SK-N-MC (cell line): Measurements from ENCODE around the gene CADPS2.
A peak's percentile ranks its signal among the peaks of the same experiment; 100 is the strongest.

Experiments used
- DNase-seq: peaks from one replicate; pipeline ENCODE4 v3.0.0-alpha.2; 2011; ENCODE audit warnings: low read depth, low spot score
- H3K27ac ChIP-seq: fragments of 200-600 bp; sonication (generic); 2 replicates; pipeline ENCODE4 v1.5.1; 2016; ENCODE audit warnings: mixed run types
- H3K36me3 ChIP-seq: fragments of 200-600 bp; sonication (generic); 2 replicates; pipeline ENCODE4 v1.6.1; 2017; ENCODE audit warnings: antibody characterized with exemption, low read length, mixed read lengths; ENCODE audit not compliant: insufficient read depth
- H3K4me3 ChIP-seq: fragments of 200-600 bp; sonication (generic); 2 replicates; pipeline ENCODE4 v1.5.1; 2016
- H3K9ac ChIP-seq: fragments of 200-600 bp; sonication (generic); 2 replicates; pipeline ENCODE4 v1.8.0; 2017; ENCODE audit warnings: mixed run types, mixed read lengths; ENCODE audit not compliant: insufficient read length
- H3K9me3 ChIP-seq: fragments of 200-600 bp; sonication (generic); 2 replicates; pipeline ENCODE4 v1.6.1; 2017; ENCODE audit warnings: low read depth, mild to moderate bottlenecking, antibody characterized with exemption, low read length, moderate library complexity, mixed read lengths
- EZH2 ChIP-seq: fragments of 200-600 bp; sonication (generic); IDR thresholded peaks from one replicate; pipeline ENCODE4 v1.6.1; 2017; ENCODE audit warnings: antibody characterized with exemption
- FOXP2 ChIP-seq: optimal IDR thresholded peaks from 2 replicates; pipeline ENCODE3; 2011; ENCODE audit warnings: mild to moderate bottlenecking, moderate library complexity; ENCODE audit not compliant: insufficient read depth; ENCODE audit errors: extremely low read length, control extremely low read depth
- POLR2AphosphoS5 ChIP-seq: IDR thresholded peaks from 2 replicates; pipeline ENCODE4 v1.6.1; 2012; ENCODE audit warnings: mild to moderate bottlenecking, low read depth, low read length, borderline replicate concordance

CADPS2 gene

DNA sequence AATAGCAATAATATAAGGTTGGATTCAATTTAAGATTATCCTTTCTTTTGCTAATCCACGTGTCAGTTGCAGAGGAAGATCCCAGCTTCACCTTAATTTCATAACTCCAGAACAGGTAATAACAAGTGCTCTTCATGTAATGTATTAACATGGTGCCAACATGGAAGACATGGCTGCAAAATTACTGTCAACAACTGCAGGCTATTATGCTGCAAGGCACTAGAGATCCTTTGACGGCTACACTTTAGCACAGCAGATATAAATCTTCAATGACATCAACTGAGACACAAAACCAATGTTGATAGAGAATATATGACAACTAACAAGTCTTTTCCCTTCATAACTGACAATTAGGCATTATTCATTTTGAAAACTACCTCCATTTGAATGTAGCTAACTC, 283.5 kb downstream of the CADPS2 start:
- DNase-seq, result no peak
- Histone ChIP-seq H3K9me3 (no peaks in the 10 kb centered on the region), H3K36me3 (no peaks in the 10 kb centered on the region), H3K9ac (no peak overlapping the region), H3K27ac (no peak overlapping the region), H3K4me3 (no peak overlapping the region)
- TF ChIP-seq FOXP2, result no peak
- no peak for TF ChIP-seq EZH2
- no peak for TF ChIP-seq POLR2AphosphoS5

DNA sequence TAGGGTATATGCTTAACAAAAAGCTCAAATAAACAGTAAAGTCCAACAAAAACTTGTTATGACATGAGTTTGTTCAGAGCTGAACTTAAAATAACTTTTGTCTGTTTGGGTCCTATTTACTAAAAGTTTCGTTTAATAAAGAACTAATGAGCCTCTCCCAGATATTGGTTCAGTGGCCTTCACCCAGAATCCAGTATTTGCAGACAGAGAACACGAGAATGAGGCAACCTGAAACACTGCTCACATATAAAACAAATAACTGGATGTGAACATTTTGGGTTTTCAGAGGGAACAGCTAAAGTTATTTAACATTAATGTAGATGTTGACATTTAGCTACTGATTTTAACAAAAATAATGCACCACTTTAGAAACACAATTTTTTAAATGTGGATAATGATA, 285.6 kb downstream of the CADPS2 start:
- no peak for TF ChIP-seq POLR2AphosphoS5
- no peak for TF ChIP-seq EZH2
- TF ChIP-seq FOXP2, result no peak
- Histone ChIP-seq H3K27ac (no peak overlapping the region), H3K9ac (no peak overlapping the region), H3K4me3 (no peak overlapping the region), H3K9me3 (no peaks in the 10 kb centered on the region), H3K36me3 (no peaks in the 10 kb centered on the region)
- DNase-seq, result no peak

DNA sequence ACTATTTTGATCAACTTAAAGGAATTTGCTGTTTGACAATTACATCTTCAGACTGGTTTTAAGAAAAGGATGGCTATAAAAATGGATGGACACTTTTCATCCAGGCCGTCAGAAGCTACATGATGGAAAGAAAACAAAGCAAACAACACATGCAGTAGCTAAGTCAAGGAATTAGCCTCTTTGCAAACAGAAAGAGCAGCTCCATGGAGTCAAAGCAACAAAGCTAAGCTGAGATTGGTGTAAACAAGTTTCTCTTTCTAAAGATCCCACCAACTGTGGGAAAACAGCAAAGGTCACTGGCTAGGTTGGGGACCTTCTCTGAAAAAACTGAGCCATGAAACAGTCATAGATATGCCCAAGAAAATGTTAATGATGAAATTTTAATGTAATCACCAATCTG, 286.2 kb downstream of the CADPS2 start:
- Histone ChIP-seq H3K9me3 (no peaks in the 10 kb centered on the region), H3K4me3 (no peak overlapping the region), H3K36me3 (no peaks in the 10 kb centered on the region), H3K27ac (no peak overlapping the region), H3K9ac (no peak overlapping the region)
- DNase-seq, result no peak
- TF ChIP-seq POLR2AphosphoS5 (no peak), EZH2 (no peak), FOXP2 (no peak)

DNA sequence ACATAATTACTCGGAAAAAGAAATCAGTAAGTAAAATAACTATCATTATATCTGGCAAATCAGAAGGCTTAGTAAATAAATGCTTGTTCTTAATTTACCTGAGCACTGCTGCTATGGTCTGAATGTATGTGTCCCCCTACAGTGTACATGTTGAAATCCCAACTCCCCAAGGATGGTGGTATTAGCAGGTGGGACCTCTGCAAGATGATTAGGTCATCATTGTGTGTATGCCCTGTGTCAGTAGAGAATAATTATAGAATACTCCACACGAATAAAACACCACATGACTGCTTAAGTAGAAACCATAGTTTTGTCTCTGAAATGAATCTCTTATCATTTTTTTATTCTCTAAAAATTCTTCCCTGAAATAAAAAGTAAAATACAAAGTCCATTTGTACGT, 289.0 kb downstream of the CADPS2 start:
- Histone ChIP-seq H3K4me3 (no peak overlapping the region), H3K36me3 (no peaks in the 10 kb centered on the region), H3K9me3 (no peaks in the 10 kb centered on the region), H3K9ac (no peak overlapping the region), H3K27ac (no peak overlapping the region)
- no peak for TF ChIP-seq FOXP2
- TF ChIP-seq POLR2AphosphoS5, result no peak
- TF ChIP-seq EZH2, result no peak
- DNase-seq, result no peak

DNA sequence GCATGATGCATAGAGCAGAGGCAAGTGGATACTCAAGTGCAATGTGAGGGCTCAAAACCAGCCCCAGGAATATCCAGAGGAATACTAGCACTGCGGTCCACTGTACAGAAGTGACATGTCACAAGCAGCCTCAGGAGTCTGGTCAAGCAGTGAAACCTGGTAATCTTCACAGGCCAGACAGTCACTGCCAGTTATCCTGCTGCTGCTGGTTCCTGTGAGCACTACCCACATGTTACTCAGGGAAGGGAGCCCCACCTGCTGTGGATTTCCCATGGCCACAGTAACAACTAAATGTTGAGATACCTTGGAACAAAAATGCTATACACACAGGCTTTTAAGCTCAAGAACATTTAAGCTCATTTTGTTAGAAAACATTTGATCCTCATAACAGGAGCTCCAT, 290.4 kb downstream of the CADPS2 start:
- Histone ChIP-seq H3K9ac (no peak overlapping the region), H3K9me3 (no peaks in the 10 kb centered on the region), H3K27ac (no peak overlapping the region), H3K4me3 (no peak overlapping the region), H3K36me3 (no peaks in the 10 kb centered on the region)
- no peak for DNase-seq
- TF ChIP-seq FOXP2, result no peak
- TF ChIP-seq POLR2AphosphoS5, result no peak
- no peak for TF ChIP-seq EZH2

DNA sequence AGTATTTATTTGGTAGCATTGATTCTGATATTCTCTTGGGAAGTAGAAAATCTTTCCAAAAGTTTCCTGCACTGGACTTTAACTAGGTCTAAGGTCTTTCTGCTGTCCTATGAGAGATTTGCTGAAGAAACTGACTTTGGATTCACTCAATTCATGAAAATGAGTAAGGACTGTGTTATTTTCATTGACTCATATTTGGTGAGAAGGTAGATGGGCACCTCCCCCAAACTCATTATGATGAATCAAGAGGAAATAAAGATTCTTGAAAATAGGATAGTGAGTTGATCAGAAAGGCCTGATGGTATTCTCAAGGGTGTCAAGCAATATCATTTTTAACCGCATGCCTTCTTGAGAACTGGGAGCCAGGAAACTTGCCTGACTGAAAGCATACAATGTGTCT, 297.6 kb downstream of the CADPS2 start:
- H3K9me3 ChIP-seq, result no peaks in the 10 kb centered on the region
- H3K9ac ChIP-seq, result no peak overlapping the region
- H3K4me3 ChIP-seq, result no peak overlapping the region
- TF ChIP-seq FOXP2, result no peak
- TF ChIP-seq POLR2AphosphoS5, result no peak
- TF ChIP-seq EZH2, result no peak
- DNase-seq, result no peak
- H3K36me3 ChIP-seq, result no peaks in the 10 kb centered on the region
- H3K27ac ChIP-seq, result no peak overlapping the region

DNA sequence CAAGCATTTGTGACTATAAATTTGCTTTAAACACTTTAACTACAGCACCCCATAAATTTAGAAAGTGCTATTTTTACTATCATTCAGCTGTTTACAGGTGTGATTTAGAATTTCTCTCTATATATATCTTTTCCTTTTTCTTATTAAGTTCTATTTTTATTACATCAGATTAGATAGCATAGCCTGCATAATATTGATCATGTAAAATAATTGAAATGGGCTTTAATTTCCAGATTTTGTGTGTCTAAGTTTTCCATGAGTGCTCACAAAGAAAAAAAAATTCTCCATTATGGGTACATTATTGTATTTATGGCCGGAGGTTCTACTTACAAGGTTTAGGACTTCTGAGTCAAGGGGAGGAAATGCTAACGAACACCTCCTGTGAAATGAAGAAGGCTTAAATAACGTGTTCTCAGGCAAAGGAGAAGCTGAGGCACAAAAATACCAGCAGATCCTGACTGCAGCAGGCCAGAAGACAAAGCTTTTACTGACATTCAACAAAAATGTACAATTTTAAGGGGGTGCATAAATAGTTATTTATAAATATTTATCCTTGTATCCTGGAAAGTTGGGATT, 301.5 kb downstream of the CADPS2 start:
- Histone ChIP-seq H3K27ac (peak overlapping the region; percentile 32; the same call in 1 of the 2 replicates), H3K9me3 (no peaks in the 10 kb centered on the region), H3K4me3 (no peak overlapping the region), H3K36me3 (no peaks in the 10 kb centered on the region), H3K9ac (no peak overlapping the region)
- DNase-seq, result no peak
- no peak for TF ChIP-seq FOXP2

DNA sequence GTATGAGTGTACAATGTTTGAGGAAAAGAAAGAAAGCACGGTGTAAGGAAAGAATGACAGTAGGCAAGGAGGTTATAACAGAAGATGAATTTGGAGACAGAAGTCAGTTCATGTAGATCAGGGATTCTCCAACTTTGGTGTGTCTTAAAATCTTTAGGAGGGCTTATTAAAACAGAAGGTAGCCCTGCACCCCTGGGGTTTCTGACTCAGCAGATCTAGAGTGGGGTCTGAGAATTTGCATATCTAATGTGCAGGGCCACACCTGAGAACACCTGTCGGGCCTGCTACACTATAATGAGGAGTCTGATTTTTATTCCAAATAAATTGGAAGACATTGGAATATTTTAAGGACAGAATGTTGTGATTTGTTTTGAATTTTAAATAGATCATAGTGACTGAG, 307.9 kb downstream of the CADPS2 start:
- Histone ChIP-seq H3K4me3 (no peak overlapping the region), H3K9me3 (no peaks in the 10 kb centered on the region), H3K9ac (no peak overlapping the region), H3K27ac (no peak overlapping the region), H3K36me3 (peaks cover 4% of the 10 kb centered on the region; the same call in 1 of the 2 replicates)
- TF ChIP-seq POLR2AphosphoS5 (no peak), EZH2 (no peak), FOXP2 (no peak)
- DNase-seq, result no peak

DNA sequence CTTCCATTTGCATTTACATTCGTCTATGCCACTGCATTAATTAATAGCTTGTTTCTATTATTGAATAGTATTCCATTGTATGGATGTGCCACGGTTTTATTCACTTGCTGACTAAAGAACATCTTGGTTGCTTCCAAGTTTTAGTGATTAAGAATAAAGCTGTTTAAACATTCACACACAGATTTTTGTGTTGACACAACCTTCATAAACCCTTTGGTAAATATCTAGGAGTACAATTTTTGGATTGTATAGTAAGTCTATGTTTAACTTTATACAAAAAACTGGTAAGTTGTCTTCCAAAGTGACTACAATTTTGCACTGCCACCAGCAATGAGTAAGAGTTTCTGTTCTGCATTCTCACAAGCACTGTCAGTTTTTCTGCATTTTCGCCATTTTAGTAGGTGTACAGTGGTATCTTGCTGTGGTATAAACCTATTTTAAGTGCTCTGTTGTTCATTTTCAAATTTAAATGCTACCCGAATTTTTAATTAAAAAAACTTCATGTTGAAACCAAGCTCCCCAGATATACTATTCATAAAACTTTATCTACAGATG, 308.7 kb downstream of the CADPS2 start:
- Histone ChIP-seq H3K4me3 (no peak overlapping the region), H3K27ac (no peak overlapping the region), H3K36me3 (peaks cover 4% of the 10 kb centered on the region; the same call in 1 of the 2 replicates), H3K9me3 (no peaks in the 10 kb centered on the region), H3K9ac (no peak overlapping the region)
- TF ChIP-seq POLR2AphosphoS5 (no peak), EZH2 (no peak)
- no peak for DNase-seq
